H1 (cell line): ENCODE results near the gene FARS2. TPM values are rescaled to one million over a fixed set of nuclear protein-coding genes. Genes with fewer than 3 reads are reported as not detected.
"Not testable (repeated sequence)": the region's sequence is repeated elsewhere in the genome, so short reads cannot be mapped to it uniquely, and the experiment has no call there.

Experiments used
- CTCF ChIA-PET: fragments of 300-600 bp; sonication (Branson Sonifier 250); formaldehyde crosslinking; loops from one replicate; lab custom pipeline; 2021; ENCODE audit not compliant: partially characterized antibody; lab: Charles Lee
- POLR2A ChIA-PET: fragments of 300-600 bp; sonication (Branson Sonifier 250); formaldehyde crosslinking; loops from one replicate; lab custom pipeline; 2021; ENCODE audit warnings: inconsistent platforms; ENCODE audit not compliant: partially characterized antibody; lab: Charles Lee
- DNase-seq, 2 experiments: peaks; one replicate each; pipeline versions ENCODE4 v3.0.0 to v3.0.0-alpha.2; 2010 to 2022; ENCODE audit warnings: low spot score in 2 of 2, low read depth in 1 of 2, mixed read lengths in 1 of 2
- FAIRE-seq: peaks from 2 replicates; lab custom pipeline; 2011; peaks lifted over from hg19 to GRCh38; lab: Jason Lieb, UNC
- H2AFZ ChIP-seq: 2 replicates; pipeline ENCODE4 v1.8.1; 2012; ENCODE audit warnings: low read length, inconsistent platforms
- H2AK5ac ChIP-seq: 2 replicates; pipeline ENCODE4 v1.6.1; 2013; ENCODE audit warnings: low read depth, low read length
- H2BK120ac ChIP-seq: replicated peaks from 2 replicates; pipeline ENCODE3; 2013; ENCODE audit warnings: low read depth, low read length, inconsistent platforms
- H2BK12ac ChIP-seq: 2 replicates; pipeline ENCODE4 v1.6.1; 2013; ENCODE audit warnings: low read depth, low read length
- H2BK15ac ChIP-seq: 2 replicates; pipeline ENCODE4 v1.6.1; 2013; ENCODE audit warnings: low read length
- H2BK20ac ChIP-seq: 2 replicates; pipeline ENCODE4 v1.6.1; 2013; ENCODE audit warnings: low read length
- H2BK5ac ChIP-seq: 2 replicates; pipeline ENCODE4 v1.6.1; 2013; ENCODE audit warnings: low read depth, low read length
- H3K14ac ChIP-seq: 2 replicates; pipeline ENCODE4 v1.6.1; 2013; ENCODE audit warnings: inconsistent platforms; ENCODE audit not compliant: insufficient read length
- H3K18ac ChIP-seq: 2 replicates; pipeline ENCODE4 v1.6.1; 2013; ENCODE audit warnings: low read length; ENCODE audit errors: extremely low read depth
- H3K23ac ChIP-seq: 2 replicates; pipeline ENCODE4 v1.6.1; 2013; ENCODE audit warnings: inconsistent platforms; ENCODE audit not compliant: insufficient read length
- H3K23me2 ChIP-seq: 2 replicates; pipeline ENCODE4 v1.6.1; 2013; ENCODE audit warnings: low read depth, low read length
- H3K27ac ChIP-seq: 2 replicates; pipeline ENCODE4 v1.6.1; 2011; ENCODE audit warnings: low read depth, low read length, inconsistent platforms
- H3K27me3 ChIP-seq, 4 experiments: replicated peaks in 1 of 4; 1 replicate in 1 of 4; 2 replicates in 3 of 4; pipeline versions ENCODE4 v1.6.1 to v1.8.1; 2011 to 2013; ENCODE audit warnings: low read length in 3 of 4, mild to moderate bottlenecking in 3 of 4, inconsistent platforms in 2 of 4, mixed read lengths in 2 of 4, moderate library complexity in 1 of 4; ENCODE audit not compliant: control insufficient read depth in 3 of 4, insufficient read depth in 3 of 4; ENCODE audit errors: extremely low read depth in 1 of 4
- H3K36me3 ChIP-seq, 4 experiments: 2 replicates each; pipeline versions ENCODE4 v1.6.1 to v1.8.1; 2011 to 2013; ENCODE audit warnings: mild to moderate bottlenecking in 4 of 4, low read length in 3 of 4, moderate library complexity in 2 of 4, control low read depth in 1 of 4, inconsistent platforms in 1 of 4; ENCODE audit not compliant: insufficient read depth in 4 of 4, control insufficient read depth in 2 of 4
- H3K4ac ChIP-seq: replicated peaks from 2 replicates; pipeline ENCODE3; 2013; ENCODE audit warnings: low read length, low read depth, mixed read lengths, inconsistent platforms; ENCODE audit not compliant: insufficient read length
- H3K4me1 ChIP-seq, 4 experiments: replicated peaks in 1 of 4; 1 replicate in 1 of 4; 2 replicates in 3 of 4; pipeline versions ENCODE4 v1.6.1 to v1.8.1; 2011 to 2013; ENCODE audit warnings: low read length in 3 of 4, inconsistent platforms in 2 of 4, mixed read lengths in 1 of 4; ENCODE audit not compliant: insufficient read depth in 4 of 4, control insufficient read depth in 3 of 4
- H3K4me2 ChIP-seq, 2 experiments: 2 replicates each; pipeline versions ENCODE4 v1.6.1 to v1.8.1; 2011 to 2013; ENCODE audit warnings: low read depth in 2 of 2, low read length in 2 of 2, control low read depth in 1 of 2, inconsistent platforms in 1 of 2, mild to moderate bottlenecking in 1 of 2; ENCODE audit not compliant: insufficient read depth in 1 of 2
- H3K4me3 ChIP-seq, 4 experiments: fragments of 200-600, 300-600 bp in 1 of 4; sonication (generic), shearing (Covaris generic), sonication (Bioruptor Twin) in 1 of 4; 2 replicates each; pipeline versions ENCODE4 v1.5.1 to v1.8.1; 2011 to 2016; ENCODE audit warnings: low read length in 4 of 4, low read depth in 3 of 4, control low read depth in 2 of 4, inconsistent platforms in 2 of 4, mild to moderate bottlenecking in 2 of 4, mixed read lengths in 1 of 4, moderate library complexity in 1 of 4; ENCODE audit not compliant: insufficient read depth in 2 of 4; ENCODE audit errors: extremely low read depth in 1 of 4
- H3K56ac ChIP-seq: replicated peaks from 2 replicates; pipeline ENCODE3; 2013; ENCODE audit warnings: low read depth, mild to moderate bottlenecking, mixed read lengths, low read length, inconsistent platforms; ENCODE audit not compliant: insufficient read length
- H3K79me1 ChIP-seq: 2 replicates; pipeline ENCODE4 v1.6.1; 2013; ENCODE audit warnings: low read depth, low read length, control low read depth
- H3K79me2 ChIP-seq, 2 experiments: 2 replicates each; pipeline versions ENCODE4 v1.6.1 to v1.8.1; 2012 to 2013; ENCODE audit warnings: low read length in 2 of 2, mild to moderate bottlenecking in 2 of 2, inconsistent platforms in 1 of 2; ENCODE audit not compliant: insufficient read depth in 2 of 2, control insufficient read depth in 1 of 2
- H3K9ac ChIP-seq, 4 experiments: replicated peaks in 1 of 4; 1 replicate in 1 of 4; 2 replicates in 3 of 4; pipeline versions ENCODE4 v1.6.1 to v1.8.1; 2011 to 2013; ENCODE audit warnings: low read depth in 3 of 4, low read length in 3 of 4, control low read depth in 2 of 4, mild to moderate bottlenecking in 2 of 4, moderate library complexity in 2 of 4, inconsistent platforms in 1 of 4; ENCODE audit errors: extremely low read depth in 1 of 4
- H3K9me3 ChIP-seq, 2 experiments: 2 replicates each; pipeline versions ENCODE4 v1.6.1 to v1.8.1; 2012 to 2013; ENCODE audit warnings: mild to moderate bottlenecking in 2 of 2, moderate library complexity in 2 of 2, control low read depth in 1 of 2, inconsistent platforms in 1 of 2, low read depth in 1 of 2, low read length in 1 of 2, mixed read lengths in 1 of 2; ENCODE audit not compliant: insufficient read depth in 2 of 2
- H4K20me1 ChIP-seq, 2 experiments: replicated peaks in 1 of 2; 2 replicates each; pipeline versions ENCODE3 to v1.8.1; 2011 to 2013; ENCODE audit warnings: inconsistent platforms in 2 of 2, low read length in 2 of 2, mild to moderate bottlenecking in 1 of 2; ENCODE audit not compliant: insufficient read depth in 2 of 2, control insufficient read depth in 1 of 2
- H4K5ac ChIP-seq: 2 replicates; pipeline ENCODE4 v1.6.1; 2013; ENCODE audit warnings: low read length, low read depth, mixed read lengths, inconsistent platforms; ENCODE audit not compliant: insufficient read length
- H4K8ac ChIP-seq: 2 replicates; pipeline ENCODE4 v1.8.0; 2013; ENCODE audit warnings: mild to moderate bottlenecking, moderate library complexity, low read length, inconsistent platforms; ENCODE audit not compliant: insufficient read depth; ENCODE audit errors: extremely low read depth
- H4K91ac ChIP-seq: replicated peaks from 2 replicates; pipeline ENCODE3; 2013; ENCODE audit warnings: low read length, mixed read lengths, inconsistent platforms; ENCODE audit not compliant: insufficient read length
- WGBS, 2 experiments: shearing (Covaris generic) in 1 of 2; methylation state at CpG; one replicate each; pipeline versions ENCODE4 v1.1.6 to v1.1.7; 2013 to 2015; ENCODE audit warnings: low lambda C conversion rate in 2 of 2, mixed read lengths in 2 of 2, inconsistent platforms in 1 of 2, low coverage in 1 of 2, missing lambda C conversion rate in 1 of 2; ENCODE audit not compliant: insufficient replicate concordance in 2 of 2, insufficient coverage in 1 of 2, insufficient read length in 1 of 2; ENCODE audit errors: extremely low coverage in 1 of 2, missing lambda C conversion rate in 1 of 2; 5-methylcytosine and 5-hydroxymethylcytosine counted together
- polyA plus RNA-seq, 7 experiments: library from polyadenylated mRNA; depleted of rRNA in 3 of 7; stranded (reverse) in 5 of 7; unstranded in 2 of 7; fragments of >200 nt in 5 of 7; fragments of 200-250 nt in 2 of 7; gene quantifications; 1 replicate in 5 of 7; 2 replicates in 1 of 7; 4 replicates in 1 of 7; pipeline versions ENCODE4 v1.2.1 to v1.2.3, GENCODE V29; 2011 to 2013; ENCODE audit warnings: missing spikeins in 2 of 7, mixed read lengths in 2 of 7
- total RNA-seq: library from RNA; stranded (reverse); fragmentation: NEBNext Ultra II Directional; extraction: Animal tissue kit (Norgen Biotek cat#: 25700); gene quantifications from 2 replicates; pipeline ENCODE4 v1.2.1, GENCODE V29; 2021

The FARS2 gene
- total and polyA plus RNA-seq, 2 of the 8 experiments (the other 6 are each of a cell fraction or from before 2014, with no cell fraction given), result 11.7 to 14.4 TPM

DNA sequence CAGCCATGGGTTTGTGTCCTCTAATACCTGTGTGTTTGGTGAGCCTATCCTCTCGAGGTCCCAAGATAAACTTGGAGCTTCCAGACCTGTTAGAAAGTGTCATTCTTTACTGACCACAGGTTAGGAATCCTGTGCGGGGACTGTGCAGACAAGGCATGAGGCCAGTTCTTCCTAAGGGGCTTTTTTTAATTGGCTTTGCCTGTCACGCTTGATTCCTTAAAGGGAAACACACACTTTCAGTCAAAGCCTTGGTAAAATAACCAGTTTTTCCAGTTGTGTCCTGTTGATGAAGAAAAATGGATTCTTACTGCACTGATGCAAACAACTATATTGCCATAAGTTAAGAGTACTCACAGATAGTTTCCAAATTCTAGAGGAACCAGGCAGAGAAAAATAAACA, 303.4 kb downstream of the FARS2 start:
- not testable (repeated sequence) for H3K27ac ChIP-seq, H4K91ac ChIP-seq, FAIRE-seq, DNase-seq, H2BK20ac ChIP-seq, H2BK5ac ChIP-seq, H3K27me3 ChIP-seq, H3K23me2 ChIP-seq, H2AFZ ChIP-seq, H2BK12ac ChIP-seq, H3K36me3 ChIP-seq, H3K14ac ChIP-seq, H3K79me2 ChIP-seq, H3K56ac ChIP-seq, H3K9ac ChIP-seq, H4K5ac ChIP-seq, H4K8ac ChIP-seq, H3K4me3 ChIP-seq, H3K4ac ChIP-seq, H3K4me2 ChIP-seq, H3K9me3 ChIP-seq, H3K23ac ChIP-seq, H3K4me1 ChIP-seq, H2BK15ac ChIP-seq, H3K79me1 ChIP-seq, H2AK5ac ChIP-seq, H4K20me1 ChIP-seq
- 81% methylated on average over 3 of the region's 3 CpGs; no CpG with 5 or more reads in 1 of the 2 experiments for WGBS, 2 experiments
- POLR2A ChIA-PET, result interaction anchor here (1.6 kb wide), 1 partner anchor 13 kb away, joined by 3 read pairs; no protein-coding TSS in a partner anchor
- Histone ChIP-seq H3K18ac (peak overlapping the region; percentile 48; the same call in 1 of the 2 replicates), H2BK120ac (peak overlapping the region; percentile 64)
- CTCF ChIA-PET, result interaction anchor here (0.7 kb wide), 1 partner anchor 46 kb away, joined by 3 read pairs; no protein-coding TSS in a partner anchor
